ENCODE results near the gene ARVCF. TPM values are rescaled to one million over a fixed set of nuclear protein-coding genes. Genes with fewer than 3 reads are reported as not detected.

Gene ARVCF
- 53.2 and 109 TPM in 2 replicates for total RNA-seq

GRCh38 chr22:20016734-20017621, at the start of gene ARVCF:
ARVCF (minus strand) TSS chr22:20016823; CDS start chr22:19990794, 26,029 bp downstream.
- DNase-seq (ENCODE audit: low read depth), result peak; percentile 30
- peak within 1 kb of the TSS; percentile 69 for H3K4me3 ChIP-seq (ENCODE audit: low read depth, low read length)
- peak; percentile 5 for TF ChIP-seq CTCF (conservative IDR thresholded peaks at IDR 0.05; ENCODE audit: low read depth, low read length)

- no peak for TF ChIP-seq CTCF (conservative IDR thresholded peaks at IDR 0.05; ENCODE audit: low read depth, low read length)
- H3K4me3 ChIP-seq (ENCODE audit: low read depth, low read length), result no peak overlapping the region
- DNase-seq (ENCODE audit: low read depth), result no peak
Observed at GRCh38 chr22:20065896-20066616, 49.4 kb upstream of the ARVCF start.

- no peak for TF ChIP-seq CTCF (conservative IDR thresholded peaks at IDR 0.05; ENCODE audit: low read depth, low read length)
- no peak for DNase-seq (ENCODE audit: low read depth)
- H3K4me3 ChIP-seq (ENCODE audit: low read depth, low read length), result no peak overlapping the region
Observed at GRCh38 chr22:20064545-20065262, 48.1 kb upstream of the ARVCF start.

- DNase-seq (ENCODE audit: low read depth), result no peak
- no peak overlapping the region for H3K4me3 ChIP-seq (ENCODE audit: low read depth, low read length)
- TF ChIP-seq CTCF (conservative IDR thresholded peaks at IDR 0.05; ENCODE audit: low read depth, low read length), result no peak
Observed at GRCh38 chr22:20064140-20064480, 47.5 kb upstream of the ARVCF start.

GRCh38 chr22:20063271-20064139, 46.9 kb upstream of the ARVCF start:
- DNase-seq (ENCODE audit: low read depth), result no peak
- no peak for TF ChIP-seq CTCF (conservative IDR thresholded peaks at IDR 0.05; ENCODE audit: low read depth, low read length)
- no peak overlapping the region for H3K4me3 ChIP-seq (ENCODE audit: low read depth, low read length)

- no peak overlapping the region for H3K4me3 ChIP-seq (ENCODE audit: low read depth, low read length)
- no peak for TF ChIP-seq CTCF (conservative IDR thresholded peaks at IDR 0.05; ENCODE audit: low read depth, low read length)
- DNase-seq (ENCODE audit: low read depth), result no peak
Observed at GRCh38 chr22:20062766-20063083, 46.1 kb upstream of the ARVCF start.
